ENCODE measurements around the gene FADS2. TPM values are rescaled to one million over a fixed set of nuclear protein-coding genes. Genes with fewer than 3 reads are reported as not detected.
A peak's percentile ranks its signal among the peaks of the same experiment; 100 is the strongest.

FADS2 gene
- total and polyA plus RNA-seq, 9 of the 15 experiments (the other 6 are each of a cell fraction or from before 2014, with no cell fraction given): 2.9 to 42.8 (median 16.2) TPM

- WGBS (ENCODE audit: insufficient coverage, low coverage, missing lambda C conversion rate): 84% methylated on average over 15 of the region's 15 CpGs
- Histone ChIP-seq H3K9me3 (replicated peaks; ENCODE audit: control insufficient read depth, insufficient read depth, low read depth, low read length) (no peaks in the 10 kb centered on the region), H3K27me3 (ENCODE audit: control insufficient read depth in 2 of 2, insufficient read depth in 2 of 2, low read length in 2 of 2) (no peaks in the 10 kb centered on the region), H3K79me2 (ENCODE audit: control insufficient read depth, insufficient read depth, low read length) (no peaks in the 10 kb centered on the region), H3K4me1 (replicated peaks in 1 of 2; ENCODE audit: control insufficient read depth in 2 of 2, insufficient read depth in 2 of 2, low read length in 2 of 2) (peaks cover 4 to 47% of the 10 kb centered on the region in 2 experiments; a peak in 4 of 5 replicates), H3K4me3 (no peak overlapping the region), H3K9me1 (ENCODE audit: control insufficient read depth, insufficient read depth, low read length) (no peaks in the 10 kb centered on the region), H3K27ac (ENCODE audit: extremely low read depth, low read depth, low read length) (no peak overlapping the region), H3K36me3 (ENCODE audit: control insufficient read depth, insufficient read depth, low read length) (peaks cover 59% of the 10 kb centered on the region; the same call in 2 of the 3 replicates), H4K20me1 (replicated peaks; ENCODE audit: control insufficient read depth, insufficient read depth, low read length) (no peaks in the 10 kb centered on the region), H3K4me2 (ENCODE audit: insufficient read depth, low read length) (no peak overlapping the region), H2AFZ (ENCODE audit: low read depth, low read length) (no peak overlapping the region), H3K9ac (ENCODE audit: insufficient read depth in 1 of 2, low read depth in 2 of 2, low read length in 2 of 2) (peak overlapping the region in 1 of 2 experiments; percentile 74; a peak in 2 of 4 replicates)
- ChIA-PET POLR2A (interaction anchor here (0.6 to 10.7 kb wide), 8 partner anchors 12 to 427 kb away, joined by 3 to 109 read pairs (median 4); partner anchors contain the start of genes BEST1 and FTH1), CTCF (ENCODE audit: low intra/inter-chr PET ratio) (interaction anchor here (0.5 to 6.7 kb wide), 9 partner anchors 50 to 428 kb away, joined by 3 to 98 read pairs (median 4); no protein-coding TSS in a partner anchor)
- intact Hi-C loops (cut with micrococcal nuclease): loop anchor here (2.0 kb wide), 1 partner anchor 26 kb away; no protein-coding TSS in a partner anchor
- DNase-seq (ENCODE audit: extremely low read depth in 1 of 4, low spot score in 3 of 4) (no peak), FAIRE-seq (no peak), ATAC-seq (no peak)
- BruUV-seq (replicated peaks): no TSS peak
- in situ Hi-C loops (cut with MboI): loop anchor here (5.0 kb wide), 3 partner anchors 50 to 210 kb away; no protein-coding TSS in a partner anchor
- TF ChIP-seq RERE (CRISPR knock-in tag; IDR thresholded peaks at IDR 0.05; ENCODE audit: borderline replicate concordance) (no peak), RFX5 (IDR thresholded peaks at IDR 0.05; ENCODE audit: low read depth, low read length) (no peak), ZNF644 (tag; IDR thresholded peaks at IDR 0.05; ENCODE audit: low read depth) (no peak), MCM5 (IDR thresholded peaks at IDR 0.05; ENCODE audit: low read depth) (no peak), IRF1 (CRISPR knock-in tag; IDR thresholded peaks at IDR 0.05; ENCODE audit: borderline replicate concordance) (no peak), ZNF263 (CRISPR knock-in tag; IDR thresholded peaks at IDR 0.05; ENCODE audit: borderline replicate concordance) (peak; percentile 56; the same call in 1 of the 2 replicates), SAFB (IDR thresholded peaks at IDR 0.05; ENCODE audit: borderline replicate concordance, low read depth, low read length) (no peak), MXD1 (CRISPR knock-in tag; IDR thresholded peaks at IDR 0.05; ENCODE audit: borderline replicate concordance, poor library complexity, severe bottlenecking) (no peak), SAP30 (IDR thresholded peaks at IDR 0.05; ENCODE audit: borderline replicate concordance, insufficient read depth, low read depth, low read length, poor library complexity, severe bottlenecking) (no peak), MLLT1 (IDR thresholded peaks at IDR 0.05) (peak in 1 of 2 experiments; percentile 39; a peak in 1 of 4 replicates), GABPB2 (CRISPR knock-in tag; conservative IDR thresholded peaks at IDR 0.05) (no peak)
Observed at GRCh38 chr11:61896665-61897386, 68.7 kb downstream of the FADS2 start.
